KBM-7 (cell line): ENCODE results near the gene OLFM4.
"Not testable (repeated sequence)": the region's sequence is repeated elsewhere in the genome, so short reads cannot be mapped to it uniquely, and the experiment has no call there.

Source experiments
- DNase-seq: peaks from one replicate; pipeline ENCODE4 v3.0.0-alpha.2; 2015
- in situ Hi-C: fragments of 300-500 bp; cut with MboI; formaldehyde crosslinking; loops from 2 replicates; pipeline ENCODE4 v1.14.3; 2020; ENCODE audit warnings: low sequenced_read_pairs, low pct_unique_long_range_greater_than_20kb, mixed read lengths

OLFM4 gene

GRCh38 chr13:53013113-53013512 is 15.5 kb upstream of the OLFM4 start:
- in situ Hi-C loops: no loop called here
- DNase-seq: no peak

GRCh38 chr13:53014018-53014417 is 14.6 kb upstream of the OLFM4 start:
- in situ Hi-C loops, DNase-seq: not testable (repeated sequence)

- in situ Hi-C loops: no loop called here
- no peak for DNase-seq
Observed at GRCh38 chr13:53014495-53015443, 13.8 kb upstream of the OLFM4 start.

- in situ Hi-C loops: no loop called here
- DNase-seq: no peak
Observed at GRCh38 chr13:53015971-53016370, 12.6 kb upstream of the OLFM4 start.

- DNase-seq: no peak
- in situ Hi-C loops: no loop called here
Observed at GRCh38 chr13:53017433-53017970, 11.1 kb upstream of the OLFM4 start.

GRCh38 chr13:53018690-53019647 is 9.6 kb upstream of the OLFM4 start:
- in situ Hi-C loops: no loop called here
- DNase-seq: no peak

GRCh38 chr13:53020764-53021335 is 7.8 kb upstream of the OLFM4 start:
- in situ Hi-C loops: no loop called here
- DNase-seq: no peak

GRCh38 chr13:53023246-53023645 is 5.4 kb upstream of the OLFM4 start:
- DNase-seq: no peak
- in situ Hi-C loops: no loop called here

GRCh38 chr13:53028063-53028462 is 550 bp upstream of the OLFM4 start:
- in situ Hi-C loops: no loop called here
- DNase-seq: no peak

- no peak for DNase-seq
- in situ Hi-C loops: no loop called here
Observed at GRCh38 chr13:53032849-53033248, 4.2 kb downstream of the OLFM4 start.

- DNase-seq: no peak
- in situ Hi-C loops: no loop called here
Observed at GRCh38 chr13:53038993-53039392, 10.4 kb downstream of the OLFM4 start.

GRCh38 chr13:53041968-53042516 is 13.4 kb downstream of the OLFM4 start:
- in situ Hi-C loops: no loop called here
- no peak for DNase-seq

GRCh38 chr13:53042877-53043276 is 14.3 kb downstream of the OLFM4 start:
- no peak for DNase-seq
- in situ Hi-C loops: no loop called here

GRCh38 chr13:53043398-53043797 is 14.8 kb downstream of the OLFM4 start:
- in situ Hi-C loops: no loop called here
- DNase-seq: no peak

GRCh38 chr13:53045189-53045588 is 16.6 kb downstream of the OLFM4 start:
- in situ Hi-C loops: no loop called here
- no peak for DNase-seq

- in situ Hi-C loops: no loop called here
- DNase-seq: no peak
Observed at GRCh38 chr13:53048880-53049279, 20.3 kb downstream of the OLFM4 start.

GRCh38 chr13:53050151-53050550 is 21.5 kb downstream of the OLFM4 start:
- no peak for DNase-seq
- in situ Hi-C loops: no loop called here

- no peak for DNase-seq
- in situ Hi-C loops: no loop called here
Observed at GRCh38 chr13:53052675-53053074, 24.1 kb downstream of the OLFM4 start.

- in situ Hi-C loops: no loop called here
- no peak for DNase-seq
Observed at GRCh38 chr13:53054569-53054968, 26.0 kb downstream of the OLFM4 start.
